GM23338 (cell line): ENCODE data around the gene GLIPR1.

Source experiments
- CREB1 ChIP-seq: fragments of 250-450 bp; sonication (Bioruptor Pico); IDR thresholded peaks from 2 replicates; pipeline ENCODE4 v1.5.0; 2020; ENCODE audit warnings: low read depth, mild to moderate bottlenecking, moderate library complexity
- EZH2 ChIP-seq: fragments of 200-600 bp; sonication (generic); IDR thresholded peaks from one replicate; pipeline ENCODE4 v1.8.0; 2017; ENCODE audit warnings: antibody characterized with exemption, mild to moderate bottlenecking, low read depth; ENCODE audit not compliant: unreplicated experiment
- EZH2phosphoT487 ChIP-seq: fragments of 200-600 bp; sonication (generic); IDR thresholded peaks from one replicate; pipeline ENCODE4 v1.8.1; 2018; ENCODE audit warnings: antibody characterized with exemption; ENCODE audit not compliant: unreplicated experiment
- JUNB ChIP-seq: IDR thresholded peaks from one replicate; pipeline ENCODE4 v1.6.1; 2016; ENCODE audit warnings: antibody characterized with exemption; ENCODE audit not compliant: unreplicated experiment
- POLR2AphosphoS5 ChIP-seq: IDR thresholded peaks from 2 replicates; pipeline ENCODE4 v1.6.1; 2016; ENCODE audit warnings: antibody characterized with exemption, low read depth
- REST ChIP-seq: IDR thresholded peaks from one replicate; pipeline ENCODE4 v1.6.1; 2018; ENCODE audit warnings: antibody characterized with exemption; ENCODE audit not compliant: unreplicated experiment
- ZNF331 ChIP-seq: fragments of 250-450 bp; sonication (Bioruptor Pico); IDR thresholded peaks from 2 replicates; pipeline ENCODE4 v1.5.0; 2020; ENCODE audit warnings: low read depth, mild to moderate bottlenecking, moderate library complexity
- TF ChIP-seq, protein P1 (sequence below), 2 experiments: fragments of 200-600 bp in 1 of 2; sonication (generic) in 1 of 2; conservative IDR thresholded peaks; 2 replicates each; pipeline versions ENCODE4 v1.5.1 to v1.6.1; 2016 to 2017; ENCODE audit warnings: antibody characterized with exemption in 2 of 2, low read depth in 2 of 2, mild to moderate bottlenecking in 2 of 2, moderate library complexity in 1 of 2

DNA sequence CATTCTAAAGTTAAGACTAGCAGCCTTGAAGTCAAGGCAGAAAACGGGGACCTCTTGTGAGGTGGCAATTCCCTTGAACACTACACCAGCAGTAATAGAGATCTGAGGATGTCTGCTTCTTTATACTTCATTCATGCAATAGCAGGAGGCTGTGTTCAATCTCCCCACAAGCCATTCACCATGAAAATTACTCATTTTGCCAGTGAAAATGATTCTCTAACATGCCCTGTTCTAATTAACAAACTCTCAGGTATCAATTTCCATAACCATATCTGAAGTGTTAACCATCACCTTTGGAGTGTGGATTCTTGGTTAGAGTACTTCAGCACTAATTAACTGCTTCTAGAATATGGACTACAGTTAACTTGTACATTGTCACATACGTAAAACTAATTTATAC is 3.4 kb upstream of the GLIPR1 start:
- TF ChIP-seq POLR2AphosphoS5, result no peak
- TF ChIP-seq EZH2, result no peak
- no peak for TF ChIP-seq EZH2phosphoT487
- TF ChIP-seq, protein P1, sequence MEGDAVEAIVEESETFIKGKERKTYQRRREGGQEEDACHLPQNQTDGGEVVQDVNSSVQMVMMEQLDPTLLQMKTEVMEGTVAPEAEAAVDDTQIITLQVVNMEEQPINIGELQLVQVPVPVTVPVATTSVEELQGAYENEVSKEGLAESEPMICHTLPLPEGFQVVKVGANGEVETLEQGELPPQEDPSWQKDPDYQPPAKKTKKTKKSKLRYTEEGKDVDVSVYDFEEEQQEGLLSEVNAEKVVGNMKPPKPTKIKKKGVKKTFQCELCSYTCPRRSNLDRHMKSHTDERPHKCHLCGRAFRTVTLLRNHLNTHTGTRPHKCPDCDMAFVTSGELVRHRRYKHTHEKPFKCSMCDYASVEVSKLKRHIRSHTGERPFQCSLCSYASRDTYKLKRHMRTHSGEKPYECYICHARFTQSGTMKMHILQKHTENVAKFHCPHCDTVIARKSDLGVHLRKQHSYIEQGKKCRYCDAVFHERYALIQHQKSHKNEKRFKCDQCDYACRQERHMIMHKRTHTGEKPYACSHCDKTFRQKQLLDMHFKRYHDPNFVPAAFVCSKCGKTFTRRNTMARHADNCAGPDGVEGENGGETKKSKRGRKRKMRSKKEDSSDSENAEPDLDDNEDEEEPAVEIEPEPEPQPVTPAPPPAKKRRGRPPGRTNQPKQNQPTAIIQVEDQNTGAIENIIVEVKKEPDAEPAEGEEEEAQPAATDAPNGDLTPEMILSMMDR (conservative IDR thresholded peaks at IDR 0.05; ENCODE audit: low read depth in 2 of 2), result no peak
- no peak for TF ChIP-seq CREB1 (CRISPR knock-in tag)
- TF ChIP-seq REST, result no peak
- no peak for TF ChIP-seq ZNF331 (CRISPR knock-in tag)
- TF ChIP-seq JUNB, result no peak
